GM19240 (cell line): Measurements from ENCODE around the gene UNC5A.

ENCODE experiments used
- DNase-seq: peaks from one replicate; pipeline ENCODE4 v3.0.0; 2011; ENCODE audit warnings: low spot score; ENCODE audit not compliant: insufficient read length

The UNC5A gene

GRCh38 chr5:176891331-176891958 lies 81.1 kb downstream of the UNC5A start:
- DNase-seq = no peak

GRCh38 chr5:176892663-176893062 lies 82.3 kb downstream of the UNC5A start:
- no peak for DNase-seq

- no peak for DNase-seq
These were observed 83.9 kb downstream of the UNC5A start for GRCh38 chr5:176894298-176894697.

- DNase-seq = no peak
These were observed 85.5 kb downstream of the UNC5A start for GRCh38 chr5:176895831-176896230.

- DNase-seq = no peak
These were observed 86.9 kb downstream of the UNC5A start for GRCh38 chr5:176897263-176897662.

- DNase-seq = no peak
These were observed 89.0 kb downstream of the UNC5A start, which contains the start of gene HK3 for GRCh38 chr5:176899296-176899891. Gene HK3, minus strand, starts transcription at chr5:176899346. Its CDS starts 3,187 bp downstream, at chr5:176896159.

- DNase-seq = no peak
These were observed 89.8 kb downstream of the UNC5A start for GRCh38 chr5:176899946-176900779.

- DNase-seq = no peak
These were observed 90.4 kb downstream of the UNC5A start for GRCh38 chr5:176900780-176901204.

GRCh38 chr5:176901260-176902101 lies 91.1 kb downstream of the UNC5A start:
- DNase-seq = no peak

GRCh38 chr5:176902102-176902814 lies 91.9 kb downstream of the UNC5A start:
- DNase-seq = no peak

- DNase-seq = no peak
These were observed 92.7 kb downstream of the UNC5A start for GRCh38 chr5:176902911-176903664.

GRCh38 chr5:176904276-176904675 lies 93.9 kb downstream of the UNC5A start:
- no peak for DNase-seq

GRCh38 chr5:176906126-176906525 lies 95.8 kb downstream of the UNC5A start:
- no peak for DNase-seq

GRCh38 chr5:176906796-176907195 lies 96.4 kb downstream of the UNC5A start:
- DNase-seq = no peak

- DNase-seq = no peak
These were observed 98.5 kb downstream of the UNC5A start for GRCh38 chr5:176908675-176909368.

GRCh38 chr5:176912115-176912514 lies 101.8 kb downstream of the UNC5A start:
- DNase-seq = no peak

- DNase-seq = no peak
These were observed 105.5 kb downstream of the UNC5A start for GRCh38 chr5:176915906-176916305.

- no peak for DNase-seq
These were observed 106.0 kb downstream of the UNC5A start for GRCh38 chr5:176916337-176916736.

- DNase-seq = no peak
These were observed 108.3 kb downstream of the UNC5A start for GRCh38 chr5:176918613-176919012.
